Measurements from ENCODE around the gene COL23A1.

GRCh38 chr5:178339272-178339671, 250.9 kb downstream of the COL23A1 start:
- TF ChIP-seq POLR2A (IDR thresholded peaks at IDR 0.05) (no peak), CTCF (IDR thresholded peaks at IDR 0.05) (no peak)

Data from tibial nerve (tissue), 3 donors.